ENCODE measurements around the gene PI16. TPM values are rescaled to one million over a fixed set of nuclear protein-coding genes. Genes with fewer than 3 reads are reported as not detected.

Gene PI16
- total RNA-seq, 2 experiments from 2014 or later, result 0.63 TPM; not detected in 1

- no peak for ATAC-seq
- peak overlapping the region; percentile 71 for H3K27ac Mint-ChIP-seq
- H3K4me3 Mint-ChIP-seq, result peak overlapping the region; percentile 56
- H3K9me3 Mint-ChIP-seq (ENCODE audit: insufficient read depth), result no peaks in the 10 kb centered on the region
- peaks cover 35% of the 10 kb centered on the region for H3K4me1 Mint-ChIP-seq (ENCODE audit: low read depth)
- peaks cover 3% of the 10 kb centered on the region for H3K27me3 Mint-ChIP-seq (ENCODE audit: low read depth)
- ChIA-PET CTCF (interaction anchor here (0.9 to 3.5 kb wide), 11 partner anchors 12 to 248 kb away, joined by 3 to 63 read pairs (median 5); partner anchors contain the start of genes C6orf89, MTCH1 and PPIL1), POLR2A (interaction anchor here (1.7 to 2.4 kb wide), 2 partner anchors 11 to 21 kb away, joined by 10 to 11 read pairs; partner anchors contain the start of gene MTCH1)
- peaks cover 4% of the 10 kb centered on the region for H3K36me3 Mint-ChIP-seq (ENCODE audit: low read depth)
- no peak for DNase-seq
Measured at GRCh38 chr6:37006793-37007339, 52.3 kb downstream of the PI16 start.

- ChIA-PET POLR2A (interaction anchor here (1.7 to 2.4 kb wide), 2 partner anchors 11 to 21 kb away, joined by 10 to 11 read pairs; partner anchors contain the start of gene MTCH1), CTCF (interaction anchor here (0.9 to 3.5 kb wide), 7 partner anchors 11 to 248 kb away, joined by 3 to 63 read pairs (median 7); partner anchors contain the start of genes C6orf89 and PPIL1)
- peak overlapping the region; percentile 55 for H3K4me3 Mint-ChIP-seq
- peak overlapping the region; percentile 62 for H3K27ac Mint-ChIP-seq
- H3K4me1 Mint-ChIP-seq (ENCODE audit: low read depth), result peaks cover 35% of the 10 kb centered on the region
- no peaks in the 10 kb centered on the region for H3K9me3 Mint-ChIP-seq (ENCODE audit: insufficient read depth)
- ATAC-seq (no peak), DNase-seq (no peak)
- H3K36me3 Mint-ChIP-seq (ENCODE audit: low read depth), result peaks cover 4% of the 10 kb centered on the region
- H3K27me3 Mint-ChIP-seq (ENCODE audit: low read depth), result no peaks in the 10 kb centered on the region
Measured at GRCh38 chr6:37007340-37008043, 53.0 kb downstream of the PI16 start.

GRCh38 chr6:37008484-37009465 lies 54.2 kb downstream of the PI16 start:
- Mint-ChIP-seq H3K4me3 (no peak overlapping the region), H3K9me3 (ENCODE audit: insufficient read depth) (no peaks in the 10 kb centered on the region), H3K27ac (no peak overlapping the region), H3K4me1 (ENCODE audit: low read depth) (peaks cover 35% of the 10 kb centered on the region), H3K27me3 (ENCODE audit: low read depth) (no peaks in the 10 kb centered on the region), H3K36me3 (ENCODE audit: low read depth) (peaks cover 4% of the 10 kb centered on the region)
- DNase-seq (no peak), ATAC-seq (no peak)
- CTCF ChIA-PET, result interaction anchor here (0.6 kb wide), 1 partner anchor 9 kb away, joined by 5 read pairs; no protein-coding TSS in a partner anchor
- POLR2A ChIA-PET, result no interaction called here

- POLR2A ChIA-PET, result no interaction called here
- H3K4me1 Mint-ChIP-seq (ENCODE audit: low read depth), result peaks cover 33% of the 10 kb centered on the region
- no peak for ATAC-seq
- no peak for DNase-seq
- CTCF ChIA-PET, result interaction anchor here (1.3 to 1.4 kb wide), 2 partner anchors 125 to 200 kb away, joined by 3 read pairs; no protein-coding TSS in a partner anchor
- no peaks in the 10 kb centered on the region for H3K27me3 Mint-ChIP-seq (ENCODE audit: low read depth)
- no peak overlapping the region for H3K27ac Mint-ChIP-seq
- H3K36me3 Mint-ChIP-seq (ENCODE audit: low read depth), result peaks cover 4% of the 10 kb centered on the region
- H3K4me3 Mint-ChIP-seq, result no peak overlapping the region
- no peaks in the 10 kb centered on the region for H3K9me3 Mint-ChIP-seq (ENCODE audit: insufficient read depth)
Measured at GRCh38 chr6:37010402-37010892, 55.9 kb downstream of the PI16 start.

- CTCF ChIA-PET, result interaction anchor here (1.3 to 1.4 kb wide), 3 partner anchors 10 to 199 kb away, joined by 3 read pairs; no protein-coding TSS in a partner anchor
- peaks cover 19% of the 10 kb centered on the region for H3K4me1 Mint-ChIP-seq (ENCODE audit: low read depth)
- POLR2A ChIA-PET, result no interaction called here
- no peaks in the 10 kb centered on the region for H3K27me3 Mint-ChIP-seq (ENCODE audit: low read depth)
- DNase-seq (no peak), ATAC-seq (no peak)
- H3K4me3 Mint-ChIP-seq, result no peak overlapping the region
- no peaks in the 10 kb centered on the region for H3K9me3 Mint-ChIP-seq (ENCODE audit: insufficient read depth)
- no peak overlapping the region for H3K27ac Mint-ChIP-seq
- peaks cover 4% of the 10 kb centered on the region for H3K36me3 Mint-ChIP-seq (ENCODE audit: low read depth)
Measured at GRCh38 chr6:37011656-37012378, 57.3 kb downstream of the PI16 start.

GRCh38 chr6:37013516-37014491 lies 59.3 kb downstream of the PI16 start:
- Mint-ChIP-seq H3K4me3 (no peak overlapping the region), H3K9me3 (ENCODE audit: insufficient read depth) (no peaks in the 10 kb centered on the region), H3K36me3 (ENCODE audit: low read depth) (peaks cover 4% of the 10 kb centered on the region), H3K27ac (no peak overlapping the region), H3K4me1 (ENCODE audit: low read depth) (peaks cover 17% of the 10 kb centered on the region), H3K27me3 (ENCODE audit: low read depth) (no peaks in the 10 kb centered on the region)
- ATAC-seq (no peak), DNase-seq (no peak)
- CTCF ChIA-PET, result interaction anchor here (1.4 kb wide), 2 partner anchors 12 to 197 kb away, joined by 3 read pairs; no protein-coding TSS in a partner anchor
- POLR2A ChIA-PET, result no interaction called here

Other genes starting within 250 kb of the PI16 start
- gene CPNE5, start 115.3 kb upstream of the PI16 start, total RNA-seq, result 1 to 10 TPM; 1.4 to 1.7 TPM
- gene PPIL1, start 79.9 kb upstream of the PI16 start, total RNA-seq, result 10 to 100 TPM; 32.6 to 33.5 TPM
- gene C6orf89, start 68.8 kb upstream of the PI16 start, total RNA-seq, result 10 to 100 TPM; 40.0 to 41.1 TPM
- gene MTCH1, start 31.5 kb downstream of the PI16 start, total RNA-seq, result 100 to 1,000 TPM; 117 to 122 TPM
- 10 to 100 TPM; 10.1 to 12.1 TPM for gene FGD2, start 50.9 kb downstream of the PI16 start, total RNA-seq
- 100 to 1,000 TPM; 432 to 449 TPM for gene PIM1, start 215.4 kb downstream of the PI16 start, total RNA-seq

Measured in activated CD8-positive, alpha-beta T cell treated with anti-CD3 and anti-CD28 coated beads, Interleukin-2, amount 10 ng/mL, durations not matched to agents 7 days and 5 days (primary cell).